T-helper 1 cell treated with Interleukin-12 subunit alpha and Interleukin-12 subunit beta and Interleukin-4 antibody, amounts not matched to agents 30 μg/mL and 1 μg/mL, for 36 hours (primary cell): ENCODE data around the gene KNG1.
A peak's percentile ranks its signal among the peaks of the same experiment; 100 is the strongest.
"Not testable (repeated sequence)": the region's sequence is repeated elsewhere in the genome, so short reads cannot be mapped to it uniquely, and the experiment has no call there.

Experiments
- H3K27ac Mint-ChIP-seq: one replicate; pipeline ENCODE4 v1.8.0; 2021; ENCODE audit warnings: mild to moderate bottlenecking, mixed read lengths
- H3K27me3 Mint-ChIP-seq: one replicate; pipeline ENCODE4 v1.8.0; 2021; ENCODE audit warnings: low read depth, mixed read lengths
- H3K36me3 Mint-ChIP-seq: one replicate; pipeline ENCODE4 v1.8.0; 2021; ENCODE audit warnings: low read depth, mixed read lengths
- H3K4me1 Mint-ChIP-seq: one replicate; pipeline ENCODE4 v1.8.0; 2021; ENCODE audit warnings: low read depth, mixed read lengths
- H3K4me3 Mint-ChIP-seq: one replicate; pipeline ENCODE4 v1.8.0; 2021; ENCODE audit warnings: mild to moderate bottlenecking, moderate library complexity, mixed read lengths
- H3K9me3 Mint-ChIP-seq: one replicate; pipeline ENCODE4 v1.8.0; 2021; ENCODE audit warnings: mixed read lengths

KNG1 gene

DNA sequence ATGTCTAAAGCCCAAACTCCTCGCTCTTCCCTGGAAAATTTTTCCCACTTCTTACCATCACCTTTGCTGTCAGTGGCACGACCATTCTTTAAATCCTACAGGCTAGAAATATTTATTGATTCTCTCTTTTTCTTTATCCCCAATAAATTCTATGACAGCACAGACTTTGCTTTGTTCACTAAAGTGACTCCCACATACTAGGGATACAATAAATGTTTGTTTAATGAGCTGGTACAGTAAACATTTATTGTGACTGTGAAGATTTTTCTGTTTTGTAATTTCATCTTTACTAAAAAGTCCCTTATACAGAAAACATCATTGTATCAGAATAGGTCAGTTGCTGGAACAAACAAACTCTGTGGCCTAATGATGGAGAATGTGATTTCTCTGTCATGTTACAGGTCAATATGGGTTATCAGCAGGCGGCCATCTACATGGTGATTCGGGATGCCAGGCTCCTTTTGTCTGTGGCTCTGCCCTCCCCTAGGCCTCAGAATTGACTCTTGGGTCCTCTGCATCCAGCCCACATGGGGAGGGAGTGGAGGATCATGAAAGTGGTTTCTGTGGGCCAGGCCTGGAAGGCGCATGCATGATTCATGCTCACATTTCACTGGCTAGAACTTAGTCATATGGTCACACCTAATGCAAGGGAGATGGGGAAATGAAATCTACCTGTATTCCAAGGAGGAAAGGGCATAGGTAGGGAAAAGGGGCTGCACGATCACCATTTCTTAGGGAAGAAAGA, 22.7 kb upstream of the KNG1 start:
- Mint-ChIP-seq H3K4me1 (no peaks in the 10 kb centered on the region), H3K9me3 (no peaks in the 10 kb centered on the region), H3K36me3 (no peaks in the 10 kb centered on the region), H3K27ac (no peak overlapping the region), H3K27me3 (peaks cover 26% of the 10 kb centered on the region), H3K4me3 (no peak overlapping the region)

DNA sequence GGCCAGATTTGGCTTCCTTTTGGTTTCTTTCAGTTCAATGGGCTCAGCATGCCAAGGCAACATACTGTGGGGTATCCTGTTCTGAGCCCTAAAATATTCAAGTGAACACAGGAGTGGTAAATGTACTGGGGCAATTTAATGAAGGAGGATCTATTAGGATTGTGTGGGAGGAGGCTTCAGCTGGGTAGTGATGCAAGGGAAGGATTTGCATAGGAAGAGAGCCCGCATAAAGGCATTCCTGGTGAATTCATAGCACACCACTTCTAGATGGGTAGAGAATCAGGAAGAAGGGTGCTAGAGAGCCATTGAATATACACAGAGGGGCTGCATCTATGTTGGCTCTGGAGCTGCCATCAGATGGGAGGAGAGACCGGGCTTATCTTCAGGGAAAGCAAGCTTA, 20.6 kb upstream of the KNG1 start:
- Mint-ChIP-seq H3K4me1 (peaks cover 3% of the 10 kb centered on the region), H3K4me3 (no peak overlapping the region), H3K27me3 (peaks cover 21% of the 10 kb centered on the region), H3K9me3 (no peaks in the 10 kb centered on the region), H3K27ac (no peak overlapping the region), H3K36me3 (no peaks in the 10 kb centered on the region)

DNA sequence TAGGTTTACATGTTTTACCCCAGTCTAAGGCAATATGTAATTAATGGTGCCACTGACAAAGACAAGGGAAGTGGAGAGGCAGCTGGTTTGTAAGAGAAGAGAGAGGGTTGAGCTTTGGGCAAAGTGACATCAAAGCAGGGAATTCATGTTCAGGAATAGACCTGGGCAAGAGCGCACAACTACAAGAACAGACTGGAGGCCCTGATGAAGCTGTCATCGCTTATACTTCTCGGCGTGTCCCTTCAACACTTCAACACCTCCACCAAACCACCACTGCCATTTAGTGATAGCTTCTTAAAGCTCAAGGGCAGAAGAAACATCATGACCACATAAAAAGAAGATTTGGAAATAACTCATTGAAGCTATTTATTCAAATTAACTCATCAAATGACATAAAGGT, 19.6 kb upstream of the KNG1 start:
- H3K4me1 Mint-ChIP-seq: peaks cover 3% of the 10 kb centered on the region
- no peaks in the 10 kb centered on the region for H3K36me3 Mint-ChIP-seq
- no peak overlapping the region for H3K4me3 Mint-ChIP-seq
- H3K27ac Mint-ChIP-seq: no peak overlapping the region
- H3K27me3 Mint-ChIP-seq: peaks cover 17% of the 10 kb centered on the region
- no peaks in the 10 kb centered on the region for H3K9me3 Mint-ChIP-seq

DNA sequence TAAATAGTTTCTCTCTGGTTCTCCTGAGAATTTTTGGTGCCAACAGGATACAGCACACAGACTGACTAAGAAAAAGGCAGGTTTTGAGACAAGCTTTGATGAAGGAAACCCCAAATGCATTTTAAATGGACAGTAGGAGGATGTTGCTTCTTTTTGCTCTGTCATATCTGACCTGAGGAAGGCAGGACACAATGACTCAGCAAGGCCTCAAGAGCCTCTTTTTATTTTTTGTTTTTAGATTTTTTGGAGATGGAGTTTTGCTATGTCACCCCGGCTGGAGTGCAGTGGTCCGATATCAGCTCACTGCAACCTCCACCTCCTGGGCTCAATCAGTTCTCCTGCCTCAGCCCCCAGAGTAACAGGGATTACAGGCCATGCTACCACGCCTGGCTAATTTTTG, 16.9 kb upstream of the KNG1 start:
- Mint-ChIP-seq H3K27me3 (peaks cover 32% of the 10 kb centered on the region), H3K4me3 (no peak overlapping the region), H3K9me3 (no peaks in the 10 kb centered on the region), H3K36me3 (no peaks in the 10 kb centered on the region), H3K4me1 (peaks cover 5% of the 10 kb centered on the region), H3K27ac (no peak overlapping the region)

DNA sequence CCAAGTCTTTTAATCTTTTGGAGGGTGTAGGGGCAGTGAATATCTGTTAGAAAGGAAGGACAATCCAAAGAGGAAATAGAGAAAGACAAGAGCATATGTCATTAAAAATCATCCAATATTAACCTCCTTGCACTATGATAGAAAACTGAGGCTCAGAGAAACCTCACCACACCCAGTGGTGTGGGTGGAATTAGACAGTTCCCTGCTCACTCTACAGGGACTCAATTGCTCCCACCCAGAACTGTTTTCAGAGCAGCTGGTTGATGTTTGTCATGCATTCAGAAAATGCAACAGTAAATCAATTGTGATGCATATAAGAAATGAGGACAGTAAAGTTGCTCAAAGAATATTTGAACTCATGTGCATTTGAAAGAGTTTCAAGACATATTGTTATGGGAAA, 14.7 kb upstream of the KNG1 start:
- not testable (repeated sequence) for H3K36me3 Mint-ChIP-seq, H3K4me3 Mint-ChIP-seq, H3K9me3 Mint-ChIP-seq, H3K27ac Mint-ChIP-seq
- Mint-ChIP-seq H3K4me1 (peaks cover 16% of the 10 kb centered on the region), H3K27me3 (peaks cover 48% of the 10 kb centered on the region)

DNA sequence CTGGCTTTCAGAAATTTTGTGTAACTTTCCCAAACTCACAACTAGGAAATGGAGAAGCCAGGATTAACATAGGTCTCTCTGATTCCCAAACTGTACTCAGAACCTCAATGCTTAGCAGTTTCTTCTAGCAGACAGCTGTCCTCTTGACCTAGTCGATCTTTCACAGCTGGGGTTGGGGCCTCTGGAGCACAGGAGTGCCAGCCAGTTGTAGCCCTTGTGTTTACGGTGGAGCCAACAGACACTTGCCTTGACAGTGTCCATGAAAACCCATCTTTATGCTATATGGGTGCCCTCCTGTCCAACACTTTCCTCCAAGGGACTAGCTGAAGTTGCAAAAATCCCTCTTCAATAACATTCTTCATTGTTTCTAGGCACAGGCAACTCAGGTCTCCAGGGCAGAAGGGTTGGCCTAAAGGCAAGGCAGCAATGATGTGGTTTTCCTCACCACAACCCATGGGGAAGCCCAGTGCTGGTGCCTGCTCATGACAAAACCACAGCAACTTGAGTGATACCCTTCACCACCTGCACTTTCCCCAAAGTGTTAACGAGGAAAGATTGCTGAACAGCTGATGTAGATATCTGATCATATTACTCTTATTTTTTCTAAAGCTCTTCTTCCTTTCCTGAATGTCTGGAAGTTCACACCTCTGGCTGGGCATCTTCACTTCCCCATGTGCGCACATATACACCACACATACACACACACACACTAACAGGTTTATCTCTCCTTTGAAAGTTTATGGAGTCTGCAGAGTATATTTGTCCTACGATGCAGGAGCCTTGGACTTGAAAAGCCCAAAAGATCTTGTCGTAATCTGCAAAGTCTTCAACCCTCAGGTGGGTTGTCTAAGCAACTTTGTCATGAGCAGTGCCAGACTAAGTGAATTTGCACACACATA, 11.0 kb upstream of the KNG1 start:
- peaks cover 65% of the 10 kb centered on the region for H3K27me3 Mint-ChIP-seq
- H3K4me3 Mint-ChIP-seq: no peak overlapping the region
- H3K27ac Mint-ChIP-seq: peak overlapping the region; percentile 1
- no peaks in the 10 kb centered on the region for H3K36me3 Mint-ChIP-seq
- H3K4me1 Mint-ChIP-seq: peaks cover 13% of the 10 kb centered on the region
- H3K9me3 Mint-ChIP-seq: no peaks in the 10 kb centered on the region

DNA sequence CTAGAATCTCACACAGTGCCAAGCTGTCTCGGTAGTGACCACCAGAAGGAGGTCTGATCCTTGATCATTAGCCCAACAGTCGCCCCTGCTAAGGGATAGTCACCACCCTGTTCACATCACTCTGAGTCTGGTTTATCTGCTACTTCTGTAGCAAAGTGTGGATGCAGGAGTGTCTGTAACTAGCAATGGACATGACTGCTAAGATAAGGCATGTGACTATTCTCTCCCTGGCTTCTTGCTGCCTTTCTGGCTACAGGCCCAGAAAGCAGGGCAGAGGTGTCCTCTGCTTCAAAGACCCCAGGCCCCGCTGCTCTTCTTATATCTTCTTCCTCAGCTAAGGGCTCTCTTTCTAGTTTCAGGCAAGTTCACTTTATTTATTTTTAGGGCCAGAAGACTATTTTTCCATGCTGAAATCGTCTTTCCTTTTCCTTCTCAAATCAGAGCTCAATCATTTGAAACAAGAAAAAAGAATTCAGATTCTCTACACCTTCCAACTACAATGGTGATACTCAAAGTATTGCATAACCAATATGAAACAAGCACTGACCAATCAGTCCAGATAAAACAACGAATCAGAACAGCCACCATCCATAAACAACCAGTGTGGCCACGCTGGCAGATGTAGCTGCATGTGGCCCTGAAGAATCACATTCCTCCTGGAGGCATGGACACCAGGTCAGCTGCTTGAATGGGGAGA, 8.0 kb upstream of the KNG1 start:
- Mint-ChIP-seq H3K36me3 (no peaks in the 10 kb centered on the region), H3K4me1 (peaks cover 12% of the 10 kb centered on the region), H3K27me3 (peaks cover 62% of the 10 kb centered on the region), H3K9me3 (no peaks in the 10 kb centered on the region), H3K4me3 (no peak overlapping the region), H3K27ac (no peak overlapping the region)

DNA sequence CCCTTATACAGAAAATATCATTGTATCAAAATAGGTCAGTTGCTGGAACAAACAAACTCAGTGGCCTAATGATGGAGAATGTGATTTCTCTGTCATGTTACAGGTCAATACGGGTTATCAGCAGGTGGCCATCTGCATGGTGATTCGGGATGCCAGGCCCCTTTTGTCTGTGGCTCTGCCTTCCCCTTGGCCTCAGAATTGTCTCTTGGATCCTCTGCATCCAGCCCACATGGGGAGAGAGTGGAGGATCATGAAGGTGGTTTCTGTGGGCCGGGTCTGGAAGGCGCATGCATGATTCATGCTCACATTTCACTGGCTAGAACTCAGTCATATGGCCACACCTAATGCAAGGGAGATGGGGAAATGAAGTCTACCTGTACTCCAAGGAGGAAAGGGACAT, 6.5 kb upstream of the KNG1 start:
- H3K9me3 Mint-ChIP-seq, H3K27ac Mint-ChIP-seq, H3K36me3 Mint-ChIP-seq, H3K4me3 Mint-ChIP-seq: not testable (repeated sequence)
- Mint-ChIP-seq H3K27me3 (peaks cover 53% of the 10 kb centered on the region), H3K4me1 (peaks cover 10% of the 10 kb centered on the region)

DNA sequence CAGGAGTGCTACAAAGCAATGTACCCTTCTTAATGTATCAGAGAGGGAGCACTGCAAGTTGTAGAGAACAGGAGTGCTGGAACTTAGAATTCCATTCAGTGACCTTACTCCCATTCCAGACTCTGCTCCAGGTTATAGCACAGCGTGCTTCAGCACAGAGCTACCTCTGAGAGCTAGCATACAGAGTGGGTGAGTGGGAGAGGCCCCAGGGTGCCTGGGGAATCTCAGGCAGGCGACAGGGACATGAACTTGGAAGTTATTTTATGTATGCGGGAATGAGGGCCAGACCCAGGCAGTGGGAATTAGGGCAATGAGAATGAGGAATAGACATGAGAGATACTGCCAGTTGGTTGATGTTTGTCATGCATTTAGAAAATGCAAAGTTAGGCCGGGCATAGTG, 3.7 kb upstream of the KNG1 start:
- Mint-ChIP-seq H3K36me3 (no peaks in the 10 kb centered on the region), H3K4me1 (peaks cover 2% of the 10 kb centered on the region), H3K9me3 (no peaks in the 10 kb centered on the region), H3K27me3 (peaks cover 36% of the 10 kb centered on the region), H3K27ac (no peak overlapping the region), H3K4me3 (no peak overlapping the region)

DNA sequence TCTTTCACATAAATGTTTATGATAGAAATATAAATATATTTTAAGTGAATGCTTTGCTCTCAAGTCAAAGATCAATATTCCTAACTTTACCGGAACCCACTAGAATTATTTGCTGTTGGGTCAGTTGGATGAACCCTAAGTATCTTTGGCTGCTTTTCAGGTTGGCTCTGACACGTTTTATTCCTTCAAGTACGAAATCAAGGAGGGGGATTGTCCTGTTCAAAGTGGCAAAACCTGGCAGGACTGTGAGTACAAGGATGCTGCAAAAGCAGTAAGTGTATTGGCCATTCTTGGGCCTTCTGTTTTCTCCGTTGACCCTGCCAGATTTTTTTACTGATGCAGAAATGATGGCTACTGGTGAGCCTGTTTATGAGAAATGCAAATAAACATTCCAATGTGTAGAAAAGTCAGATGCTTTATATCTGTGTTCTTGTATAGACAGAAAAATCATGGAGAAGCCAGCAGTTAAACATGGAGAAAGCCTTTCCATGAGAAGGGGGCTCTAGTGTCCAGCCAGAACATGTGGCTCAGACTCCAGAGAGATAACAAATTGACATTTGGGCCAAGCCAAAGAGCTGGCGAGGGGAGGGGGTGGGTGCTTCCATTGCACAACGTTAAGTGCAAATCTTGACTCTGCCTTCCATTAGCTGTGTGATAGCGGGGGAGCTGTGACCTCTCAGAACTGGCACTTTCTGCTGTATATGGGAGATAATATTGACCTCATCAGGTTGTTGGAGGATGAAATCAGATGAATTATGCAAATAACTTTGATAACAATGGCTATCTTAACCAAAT, 3.0 kb downstream of the KNG1 start:
- Mint-ChIP-seq H3K9me3 (no peaks in the 10 kb centered on the region), H3K4me3 (no peak overlapping the region), H3K27me3 (peaks cover 19% of the 10 kb centered on the region), H3K4me1 (peaks cover 3% of the 10 kb centered on the region), H3K27ac (no peak overlapping the region), H3K36me3 (no peaks in the 10 kb centered on the region)

DNA sequence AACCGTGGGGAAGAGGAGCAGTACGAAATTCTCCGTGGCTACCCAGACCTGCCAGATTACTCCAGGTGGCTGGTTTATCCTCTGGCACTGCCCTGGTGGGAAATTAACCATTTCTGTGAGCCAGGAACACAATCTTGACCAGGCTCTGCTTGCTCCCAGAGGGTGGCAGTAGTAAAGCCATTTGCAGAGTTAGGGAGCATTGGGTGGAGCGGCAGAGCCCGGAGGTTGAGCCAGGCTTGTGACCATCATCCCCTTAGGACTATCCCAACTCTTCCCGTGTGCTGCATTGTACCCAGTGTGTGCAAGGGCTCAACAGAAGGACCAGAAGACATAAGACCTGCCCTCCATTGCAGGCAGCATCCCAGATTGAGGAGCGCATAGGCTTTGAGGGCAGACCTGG, 5.3 kb downstream of the KNG1 start:
- Mint-ChIP-seq H3K27me3 (peaks cover 20% of the 10 kb centered on the region), H3K4me1 (peaks cover 3% of the 10 kb centered on the region), H3K36me3 (no peaks in the 10 kb centered on the region), H3K27ac (no peak overlapping the region), H3K4me3 (no peak overlapping the region), H3K9me3 (no peaks in the 10 kb centered on the region)

DNA sequence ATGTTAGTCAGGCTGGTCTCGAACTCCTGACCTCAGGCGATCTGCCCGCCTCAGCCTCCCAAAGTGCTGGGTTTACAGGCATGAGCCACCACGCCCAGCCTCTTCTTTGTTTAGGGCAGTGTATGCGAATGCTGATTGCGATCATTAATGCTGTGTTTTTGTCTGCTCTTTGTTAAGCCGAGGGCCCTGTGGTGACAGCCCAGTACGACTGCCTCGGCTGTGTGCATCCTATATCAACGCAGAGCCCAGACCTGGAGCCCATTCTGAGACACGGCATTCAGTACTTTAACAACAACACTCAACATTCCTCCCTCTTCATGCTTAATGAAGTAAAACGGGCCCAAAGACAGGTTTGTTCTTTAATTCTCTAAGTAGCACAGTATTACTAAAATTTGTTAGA, 7.8 kb downstream of the KNG1 start:
- no peaks in the 10 kb centered on the region for H3K4me1 Mint-ChIP-seq
- no peak overlapping the region for H3K27ac Mint-ChIP-seq
- peaks cover 13% of the 10 kb centered on the region for H3K27me3 Mint-ChIP-seq
- no peaks in the 10 kb centered on the region for H3K9me3 Mint-ChIP-seq
- no peaks in the 10 kb centered on the region for H3K36me3 Mint-ChIP-seq
- H3K4me3 Mint-ChIP-seq: no peak overlapping the region

DNA sequence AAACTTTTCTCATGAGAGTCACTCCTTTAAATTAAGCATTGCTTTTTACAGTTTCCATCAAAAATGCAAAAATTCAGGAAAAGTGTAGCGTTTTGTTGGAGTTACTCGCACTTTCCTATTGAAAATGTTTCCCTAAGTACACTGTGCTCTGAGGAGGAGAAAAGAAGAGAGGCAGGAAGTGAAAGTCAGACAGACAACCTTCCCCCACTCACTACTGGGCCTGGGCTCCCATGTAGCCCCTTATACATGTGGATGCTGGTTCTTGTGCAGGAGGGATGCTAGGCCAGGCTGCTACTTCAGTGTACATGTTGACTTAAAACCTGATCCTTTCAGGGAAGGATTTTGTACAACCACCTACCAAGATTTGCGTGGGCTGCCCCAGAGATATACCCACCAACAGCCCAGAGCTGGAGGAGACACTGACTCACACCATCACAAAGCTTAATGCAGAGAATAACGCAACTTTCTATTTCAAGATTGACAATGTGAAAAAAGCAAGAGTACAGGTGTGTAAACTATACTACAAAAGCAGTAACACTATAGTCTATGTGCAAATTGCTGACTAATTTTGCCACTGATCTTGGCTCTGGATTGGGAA, 15.1 kb downstream of the KNG1 start:
- no peak overlapping the region for H3K27ac Mint-ChIP-seq

More for the DNA sequence above, 15.1 kb downstream of the KNG1 start:
- Mint-ChIP-seq H3K36me3 (no peaks in the 10 kb centered on the region), H3K4me3 (no peak overlapping the region), H3K27me3 (no peaks in the 10 kb centered on the region), H3K4me1 (no peaks in the 10 kb centered on the region), H3K9me3 (no peaks in the 10 kb centered on the region)
